Caco-2 (cell line): Measurements from ENCODE around the gene SLC35F6. TPM values are rescaled to one million over a fixed set of nuclear protein-coding genes. Genes with fewer than 3 reads are reported as not detected.
"Not testable (repeated sequence)": the region's sequence is repeated elsewhere in the genome, so short reads cannot be mapped to it uniquely, and the experiment has no call there.

Experiments used
- BruUV-seq: library from RNA; stranded (reverse); fragments of 400-500 nt; replicated peaks from 2 replicates; lab custom pipeline; 2021; lab: Mats Ljungman, UMichigan
- CTCF ChIA-PET: fragments of 300-600 bp; sonication (Branson Sonifier 250); formaldehyde crosslinking; loops from one replicate; lab custom pipeline; 2022; ENCODE audit warnings: antibody characterized with exemption; lab: Charles Lee
- POLR2A ChIA-PET: fragments of 300-600 bp; sonication (Branson Sonifier 250); formaldehyde crosslinking; loops from one replicate; lab custom pipeline; 2022; ENCODE audit warnings: antibody characterized with exemption; lab: Charles Lee
- DNase-seq, 2 experiments: peaks; one replicate each; pipeline versions ENCODE4 v3.0.0 to v3.0.0-alpha.2; 2020 to 2022
- H3K27me3 ChIP-seq: replicated peaks from 2 replicates; pipeline ENCODE4 v1.6.0; 2011; ENCODE audit warnings: low read length; ENCODE audit not compliant: control insufficient read depth, insufficient read depth
- H3K36me3 ChIP-seq: 2 replicates; pipeline ENCODE4 v1.5.1; 2011; ENCODE audit warnings: low read length; ENCODE audit not compliant: control insufficient read depth, insufficient read depth
- H3K4me1 ChIP-seq: fragments of 250-450 bp; sonication (Bioruptor Pico); 2 replicates; pipeline ENCODE4 v1.5.1; 2020; ENCODE audit warnings: mild to moderate bottlenecking
- H3K4me3 ChIP-seq: 2 replicates; pipeline ENCODE4 v1.5.1; 2011; ENCODE audit warnings: low read depth, mild to moderate bottlenecking, control low read depth, low read length
- H3K9me3 ChIP-seq: fragments of 250-450 bp; sonication (Bioruptor Pico); 2 replicates; pipeline ENCODE4 v1.5.1; 2020; ENCODE audit warnings: mild to moderate bottlenecking, moderate library complexity
- H3K27ac Mint-ChIP-seq: one replicate; pipeline ENCODE4 v1.8.0; 2022; ENCODE audit warnings: mixed read lengths; ENCODE audit not compliant: unreplicated experiment
- H3K27me3 Mint-ChIP-seq: one replicate; pipeline ENCODE4 v1.8.0; 2022; ENCODE audit warnings: mixed read lengths; ENCODE audit not compliant: insufficient read depth, unreplicated experiment
- H3K36me3 Mint-ChIP-seq: one replicate; pipeline ENCODE4 v1.8.0; 2022; ENCODE audit warnings: mild to moderate bottlenecking, mixed read lengths; ENCODE audit not compliant: insufficient read depth, unreplicated experiment
- H3K4me1 Mint-ChIP-seq: one replicate; pipeline ENCODE4 v1.8.0; 2022; ENCODE audit warnings: low read depth, mixed read lengths; ENCODE audit not compliant: unreplicated experiment
- H3K4me3 Mint-ChIP-seq: one replicate; pipeline ENCODE4 v1.8.0; 2022; ENCODE audit warnings: mild to moderate bottlenecking, moderate library complexity, mixed read lengths; ENCODE audit not compliant: unreplicated experiment
- H3K9me3 Mint-ChIP-seq: one replicate; pipeline ENCODE4 v1.8.0; 2022; ENCODE audit warnings: mixed read lengths; ENCODE audit not compliant: unreplicated experiment
- CTCF ChIP-seq, 2 experiments: fragments of 200-600 bp in 1 of 2; IDR thresholded peaks; 1 replicate in 1 of 2; 2 replicates in 1 of 2; pipeline versions ENCODE4 v1.5.1 to v1.8.0; 2011 to 2022; ENCODE audit warnings: antibody characterized with exemption in 1 of 2, control low read depth in 1 of 2, inconsistent platforms in 1 of 2, low read depth in 1 of 2, low read length in 1 of 2, mild to moderate bottlenecking in 1 of 2, moderate library complexity in 1 of 2; ENCODE audit not compliant: insufficient read depth in 1 of 2, severe bottlenecking in 1 of 2, unreplicated experiment in 1 of 2
- intact Hi-C: fragments of 100-400 bp; cut with micrococcal nuclease; formaldehyde crosslinking; loops from one replicate; pipeline ENCODE4 v1.10.0; 2022; ENCODE audit not compliant: unreplicated experiment
- total RNA-seq: library from RNA; stranded (reverse); gene quantifications from 2 replicates; pipeline ENCODE4 v1.2.3, GENCODE V29; 2022

Gene SLC35F6
- total RNA-seq, 1 experiment from 2014 or later = 45.7 TPM

- BruUV-seq = TSS peak; percentile 93
- H3K4me3 ChIP-seq = no peak overlapping the region
- peak; percentile 89 to 94 for DNase-seq
- CTCF ChIA-PET = no interaction called here
- POLR2A ChIA-PET = no interaction called here
- H3K36me3 ChIP-seq = no peaks in the 10 kb centered on the region
- H3K4me1 Mint-ChIP-seq = peaks cover 17% of the 10 kb centered on the region
- H3K9me3 ChIP-seq = no peaks in the 10 kb centered on the region
- H3K27me3 Mint-ChIP-seq = no peaks in the 10 kb centered on the region
- intact Hi-C loops = loop anchor here (1.0 kb wide), 2 partner anchors 8 to 27 kb away; no protein-coding TSS in a partner anchor
- peaks cover 62% of the 10 kb centered on the region for H3K4me1 ChIP-seq
- peak overlapping the region; percentile 100 for H3K27ac Mint-ChIP-seq
- no peak for TF ChIP-seq CTCF (IDR thresholded peaks at IDR 0.05; ENCODE audit: insufficient read depth in 1 of 2, low read depth in 1 of 2, low read length in 1 of 2, severe bottlenecking in 1 of 2, unreplicated experiment in 1 of 2)
- H3K9me3 Mint-ChIP-seq = no peaks in the 10 kb centered on the region
- peaks cover 19% of the 10 kb centered on the region for H3K36me3 Mint-ChIP-seq
- H3K4me3 Mint-ChIP-seq = peak overlapping the region; percentile 63
- H3K27me3 ChIP-seq = no peaks in the 10 kb centered on the region
Observed at GRCh38 chr2:26757873-26758789, 6.0 kb upstream of the SLC35F6 start.

- Histone ChIP-seq H3K4me3 (no peak overlapping the region), H3K4me1 (peaks cover 67% of the 10 kb centered on the region), H3K36me3 (no peaks in the 10 kb centered on the region), H3K27me3 (no peaks in the 10 kb centered on the region), H3K9me3 (no peaks in the 10 kb centered on the region)
- Mint-ChIP-seq H3K4me3 (peak overlapping the region; percentile 63), H3K27me3 (no peaks in the 10 kb centered on the region), H3K4me1 (peaks cover 24% of the 10 kb centered on the region), H3K9me3 (no peaks in the 10 kb centered on the region), H3K36me3 (peaks cover 26% of the 10 kb centered on the region), H3K27ac (peak overlapping the region; percentile 100)
- DNase-seq = no peak
- CTCF ChIA-PET = no interaction called here
- POLR2A ChIA-PET = no interaction called here
- intact Hi-C loops = loop anchor here (1.0 kb wide), 2 partner anchors 9 to 26 kb away; no protein-coding TSS in a partner anchor
- BruUV-seq = no TSS peak
- no peak for TF ChIP-seq CTCF (IDR thresholded peaks at IDR 0.05; ENCODE audit: insufficient read depth in 1 of 2, low read depth in 1 of 2, low read length in 1 of 2, severe bottlenecking in 1 of 2, unreplicated experiment in 1 of 2)
Observed at GRCh38 chr2:26758790-26759321, 5.2 kb upstream of the SLC35F6 start.

GRCh38 chr2:26759845-26760244 lies 4.2 kb upstream of the SLC35F6 start:
- BruUV-seq = no TSS peak
- H3K4me1 Mint-ChIP-seq = peaks cover 27% of the 10 kb centered on the region
- H3K9me3 Mint-ChIP-seq = no peaks in the 10 kb centered on the region
- intact Hi-C loops = no loop called here
- H3K36me3 Mint-ChIP-seq = peaks cover 29% of the 10 kb centered on the region
- no peak for DNase-seq
- Histone ChIP-seq H3K36me3 (no peaks in the 10 kb centered on the region), H3K4me3 (no peak overlapping the region), H3K4me1 (peaks cover 68% of the 10 kb centered on the region), H3K9me3 (no peaks in the 10 kb centered on the region), H3K27me3 (no peaks in the 10 kb centered on the region)
- H3K4me3 Mint-ChIP-seq = no peak overlapping the region
- ChIA-PET POLR2A (no interaction called here), CTCF (no interaction called here)
- TF ChIP-seq CTCF (IDR thresholded peaks at IDR 0.05; ENCODE audit: insufficient read depth in 1 of 2, low read depth in 1 of 2, low read length in 1 of 2, severe bottlenecking in 1 of 2, unreplicated experiment in 1 of 2) = no peak
- no peaks in the 10 kb centered on the region for H3K27me3 Mint-ChIP-seq
- H3K27ac Mint-ChIP-seq = peak overlapping the region; percentile 100

GRCh38 chr2:26760991-26761390 lies 3.1 kb upstream of the SLC35F6 start:
- H3K4me3 Mint-ChIP-seq, H3K36me3 ChIP-seq, POLR2A ChIA-PET, CTCF ChIA-PET, H3K27me3 ChIP-seq, H3K27me3 Mint-ChIP-seq, H3K4me3 ChIP-seq, H3K9me3 ChIP-seq, BruUV-seq, H3K9me3 Mint-ChIP-seq, DNase-seq, intact Hi-C loops: not testable (repeated sequence)
- peaks cover 68% of the 10 kb centered on the region for H3K4me1 ChIP-seq
- peak overlapping the region; percentile 100 for H3K27ac Mint-ChIP-seq
- peaks cover 31% of the 10 kb centered on the region for H3K4me1 Mint-ChIP-seq
- H3K36me3 Mint-ChIP-seq = peaks cover 29% of the 10 kb centered on the region
